IMR-90 (cell line): ENCODE data around the gene ASS1. TPM values are rescaled to one million over a fixed set of nuclear protein-coding genes. Genes with fewer than 3 reads are reported as not detected.

Source experiments
- ATAC-seq: fragments of 200-7000 bp; cut with Tn5 transposase; 2 replicates; pipeline ENCODE4 v1.9.1; 2020; ENCODE audit warnings: low read depth, mild to moderate bottlenecking, moderate library complexity
- BruUV-seq: library from RNA; stranded (reverse); fragments of 400-500 nt; replicated peaks from 2 replicates; lab custom pipeline; 2021; lab: Mats Ljungman, UMichigan
- CTCF ChIA-PET: fragments of 300-600 bp; formaldehyde crosslinking; extraction: SDS; loops from one replicate; lab custom pipeline; 2021; ENCODE audit warnings: antibody characterized with exemption; lab: Yijun Ruan, JAX
- POLR2A ChIA-PET: fragments of 300-600 bp; sonication (Branson Sonifier 250); formaldehyde crosslinking; loops from one replicate; lab custom pipeline; 2022; ENCODE audit warnings: antibody characterized with exemption; ENCODE audit not compliant: unreplicated experiment; lab: Charles Lee
- DNase-seq: peaks from one replicate; pipeline ENCODE4 v3.0.0; 2013
- H2AFZ ChIP-seq: replicated peaks from 2 replicates; pipeline ENCODE3; 2013; ENCODE audit warnings: low read length, mild to moderate bottlenecking; ENCODE audit not compliant: poor library complexity
- H2AK5ac ChIP-seq: 2 replicates; pipeline ENCODE4 v1.6.1; 2013; ENCODE audit warnings: low read depth, low read length, inconsistent platforms
- H2AK9ac ChIP-seq: replicated peaks from 2 replicates; pipeline ENCODE3; 2013; ENCODE audit warnings: mild to moderate bottlenecking, low read depth, low read length, moderate library complexity; ENCODE audit not compliant: poor library complexity
- H2BK120ac ChIP-seq: 2 replicates; pipeline ENCODE4 v1.6.1; 2013; ENCODE audit warnings: low read depth, low read length, inconsistent platforms
- H2BK15ac ChIP-seq: 3 replicates; pipeline ENCODE4 v1.6.1; 2013; ENCODE audit warnings: low read depth, low read length, inconsistent platforms
- H2BK20ac ChIP-seq: 2 replicates; pipeline ENCODE4 v1.6.1; 2013; ENCODE audit warnings: low read depth, mild to moderate bottlenecking, inconsistent platforms, low read length, moderate library complexity
- H2BK5ac ChIP-seq: 2 replicates; pipeline ENCODE4 v1.6.1; 2013; ENCODE audit warnings: mild to moderate bottlenecking, low read depth, low read length, inconsistent platforms; ENCODE audit not compliant: poor library complexity, severe bottlenecking
- H3K14ac ChIP-seq: replicated peaks from 2 replicates; pipeline ENCODE4 v1.6.1; 2013; ENCODE audit warnings: low read depth, low read length, inconsistent platforms
- H3K18ac ChIP-seq: 2 replicates; pipeline ENCODE4 v1.6.1; 2013; ENCODE audit warnings: low read depth, low read length, control low read depth
- H3K23ac ChIP-seq: 2 replicates; pipeline ENCODE4 v1.6.1; 2013; ENCODE audit warnings: low read depth, low read length, inconsistent platforms
- H3K27ac ChIP-seq: 2 replicates; pipeline ENCODE4 v1.5.1; 2013; ENCODE audit warnings: mild to moderate bottlenecking, control low read depth, low read length; ENCODE audit not compliant: insufficient read depth
- H3K27me3 ChIP-seq: 2 replicates; pipeline ENCODE4 v1.6.1; 2013; ENCODE audit warnings: low read length; ENCODE audit not compliant: control insufficient read depth, insufficient read depth
- H3K36me3 ChIP-seq: 2 replicates; pipeline ENCODE4 v1.6.1; 2013; ENCODE audit warnings: low read length, mixed read lengths; ENCODE audit not compliant: control insufficient read depth, insufficient read depth
- H3K4ac ChIP-seq: 2 replicates; pipeline ENCODE4 v1.6.1; 2013; ENCODE audit warnings: low read depth, low read length, inconsistent platforms
- H3K4me1 ChIP-seq: 2 replicates; pipeline ENCODE4 v1.6.1; 2013; ENCODE audit warnings: low read length, mixed read lengths; ENCODE audit not compliant: control insufficient read depth, insufficient read depth
- H3K4me2 ChIP-seq: 2 replicates; pipeline ENCODE4 v1.6.1; 2013; ENCODE audit warnings: low read depth, mild to moderate bottlenecking, control low read depth, low read length, moderate library complexity
- H3K4me3 ChIP-seq: 2 replicates; pipeline ENCODE4 v1.5.1; 2013; ENCODE audit warnings: low read depth, mild to moderate bottlenecking, control low read depth, low read length, moderate library complexity; ENCODE audit not compliant: insufficient read depth
- H3K56ac ChIP-seq: 2 replicates; pipeline ENCODE4 v1.6.1; 2013; ENCODE audit warnings: low read length, inconsistent platforms; ENCODE audit not compliant: insufficient read depth; ENCODE audit errors: extremely low read depth
- H3K79me1 ChIP-seq, 2 experiments: 2 replicates each; pipeline ENCODE4 v1.6.1; 2013; ENCODE audit warnings: low read length in 2 of 2, inconsistent platforms in 1 of 2, low read depth in 1 of 2
- H3K9ac ChIP-seq: 2 replicates; pipeline ENCODE4 v1.6.1; 2013; ENCODE audit warnings: low read depth, low read length, control low read depth
- H3K9me1 ChIP-seq: 2 replicates; pipeline ENCODE4 v1.6.1; 2013; ENCODE audit warnings: low read length, inconsistent platforms; ENCODE audit not compliant: insufficient read depth
- H3K9me3 ChIP-seq: 2 replicates; pipeline ENCODE4 v1.6.1; 2013; ENCODE audit warnings: low read length; ENCODE audit not compliant: control insufficient read depth, insufficient read depth
- H4K20me1 ChIP-seq: 2 replicates; pipeline ENCODE4 v1.6.1; 2013; ENCODE audit warnings: low read length, inconsistent platforms; ENCODE audit not compliant: insufficient read depth
- H4K5ac ChIP-seq: 2 replicates; pipeline ENCODE4 v1.6.1; 2013; ENCODE audit warnings: mild to moderate bottlenecking, low read depth, low read length, control low read depth
- H4K8ac ChIP-seq, 2 experiments: 2 replicates each; pipeline ENCODE4 v1.6.1; 2013; ENCODE audit warnings: low read depth in 2 of 2, low read length in 2 of 2, control low read depth in 1 of 2, inconsistent platforms in 1 of 2
- H4K91ac ChIP-seq: 2 replicates; pipeline ENCODE4 v1.6.1; 2013; ENCODE audit warnings: low read depth, low read length, inconsistent platforms; ENCODE audit not compliant: insufficient read depth
- BHLHE40 ChIP-seq: fragments of 150-350 bp; IDR thresholded peaks from 2 replicates; pipeline ENCODE4 v1.6.1; 2016; ENCODE audit warnings: mild to moderate bottlenecking, low read depth, low read length
- CEBPB ChIP-seq: IDR thresholded peaks from 2 replicates; pipeline ENCODE4 v1.6.1; 2012; ENCODE audit warnings: low read depth, low read length, improper control_type of control experiment
- CHD1 ChIP-seq: IDR thresholded peaks from 2 replicates; pipeline ENCODE4 v1.6.1; 2012; ENCODE audit warnings: low read depth, low read length, improper control_type of control experiment
- MAFK ChIP-seq: IDR thresholded peaks from 2 replicates; pipeline ENCODE4 v1.6.1; 2012; ENCODE audit warnings: low read depth, low read length, improper control_type of control experiment
- MAZ ChIP-seq: IDR thresholded peaks from 2 replicates; pipeline ENCODE4 v1.6.1; 2012; ENCODE audit warnings: low read depth, mild to moderate bottlenecking, low read length, improper control_type of control experiment, moderate library complexity, borderline replicate concordance
- MXI1 ChIP-seq: IDR thresholded peaks from 2 replicates; pipeline ENCODE4 v1.6.1; 2012; ENCODE audit warnings: low read depth, mild to moderate bottlenecking, low read length, moderate library complexity, borderline replicate concordance
- NFE2L2 ChIP-seq: fragments of 150-350 bp; IDR thresholded peaks from 2 replicates; pipeline ENCODE4 v1.6.1; 2016; ENCODE audit warnings: low read depth, mild to moderate bottlenecking, low read length
- POLR2A ChIP-seq: IDR thresholded peaks from 2 replicates; pipeline ENCODE4 v1.6.1; 2012; ENCODE audit warnings: mild to moderate bottlenecking, low read depth, low read length
- RFX5 ChIP-seq: IDR thresholded peaks from 2 replicates; pipeline ENCODE4 v1.8.0; 2012; ENCODE audit warnings: low read depth, mild to moderate bottlenecking, low read length, moderate library complexity
- SMC3 ChIP-seq: fragments of 150-350 bp; IDR thresholded peaks from 2 replicates; pipeline ENCODE4 v1.6.1; 2016; ENCODE audit warnings: low read depth, mild to moderate bottlenecking, antibody characterized with exemption, low read length, moderate library complexity
- WGBS, 2 experiments: methylation state at CpG; one replicate each; pipeline versions ENCODE4 v1.1.5 to v1.1.7; 2013; ENCODE audit warnings: missing lambda C conversion rate in 2 of 2; ENCODE audit not compliant: insufficient read length in 1 of 2; ENCODE audit errors: extremely low coverage in 2 of 2; 5-methylcytosine and 5-hydroxymethylcytosine counted together
- dilution Hi-C: fragments of 300-500 bp; cut with HindIII; formaldehyde crosslinking; loops from one replicate; pipeline ENCODE4 v1.14.3; 2018; ENCODE audit warnings: low sequenced_read_pairs; ENCODE audit not compliant: unreplicated experiment
- in situ Hi-C: fragments of 300-500 bp; cut with MboI; formaldehyde crosslinking; loops from 3 replicates; pipeline ENCODE4 v1.14.3; 2019; ENCODE audit warnings: low sequenced_read_pairs, inconsistent platforms, mixed read lengths
- intact Hi-C: fragments of 100-400 bp; cut with micrococcal nuclease; formaldehyde crosslinking; loops from 2 replicates; pipeline ENCODE4 v1.10.0; 2022
- polyA plus RNA-seq, 3 experiments: library from polyadenylated mRNA; depleted of rRNA; stranded (reverse); fragments of >200 nt; gene quantifications; 2 replicates each; pipeline ENCODE4 v1.2.3, GENCODE V29; 2012; ENCODE audit warnings: low replicate concordance in 1 of 3
- total RNA-seq: library from RNA; depleted of rRNA; stranded (reverse); fragments of >200 nt; gene quantifications from 2 replicates; pipeline ENCODE4 v1.2.3, GENCODE V29; 2012
- TF ChIP-seq, protein P1 (sequence below): fragments of 150-350 bp; IDR thresholded peaks from 2 replicates; pipeline ENCODE4 v1.6.1; 2016; ENCODE audit warnings: low read depth, mild to moderate bottlenecking, low read length, moderate library complexity, borderline replicate concordance
- TF ChIP-seq, protein P2 (sequence below): conservative IDR thresholded peaks from 2 replicates; pipeline ENCODE4 v1.5.1; 2012; ENCODE audit warnings: mild to moderate bottlenecking, low read depth, low read length, improper control_type of control experiment
- TF ChIP-seq, protein P3 (sequence below): fragments of 150-350 bp; IDR thresholded peaks from 2 replicates; pipeline ENCODE4 v1.6.1; 2017; ENCODE audit warnings: mild to moderate bottlenecking, antibody characterized with exemption, low read length, low read depth

The ASS1 gene
- total and polyA plus RNA-seq, 2 of the 4 experiments (the other 2 are of a cell fraction): 39.6 to 41.9 TPM

DNA sequence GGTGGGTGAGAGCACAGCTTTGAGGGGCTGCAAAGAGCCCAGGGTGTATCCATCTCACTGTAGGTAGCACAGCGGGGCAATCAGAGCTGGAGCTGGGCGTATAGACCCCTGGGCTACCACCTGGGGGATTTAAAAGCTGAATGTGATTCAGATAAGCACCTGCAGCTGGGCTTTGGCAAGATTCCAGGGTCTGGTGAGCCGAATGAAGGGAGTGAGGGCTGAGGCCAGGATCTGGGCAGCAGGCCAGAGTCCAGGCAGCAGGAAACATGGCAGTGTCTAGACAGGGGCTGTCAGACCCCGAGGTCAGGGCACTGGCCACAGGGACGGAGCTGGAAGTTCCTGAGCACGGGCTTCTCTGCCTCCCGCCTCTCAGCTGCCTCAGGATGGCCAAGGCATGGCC lies 8.7 kb downstream of the ASS1 start:
- Histone ChIP-seq H3K79me1 (no peaks in the 10 kb centered on the region), H2BK120ac (no peak overlapping the region), H3K9me3 (no peaks in the 10 kb centered on the region), H3K14ac (no peak overlapping the region), H2BK5ac (no peak overlapping the region), H4K20me1 (peaks cover 5% of the 10 kb centered on the region; the same call in 1 of the 2 replicates), H3K4me2 (no peak overlapping the region), H2AK5ac (no peak overlapping the region), H3K9ac (no peak overlapping the region), H3K18ac (no peak overlapping the region), H2BK20ac (no peak overlapping the region), H4K8ac (no peak overlapping the region), H4K5ac (no peak overlapping the region), H3K9me1 (no peaks in the 10 kb centered on the region; the same call in 1 of the 2 replicates), H2AFZ (peak overlapping the region; percentile 46), H2BK15ac (no peak overlapping the region), H3K36me3 (no peaks in the 10 kb centered on the region), H2AK9ac (no peak overlapping the region), H4K91ac (no peak overlapping the region), H3K56ac (no peak overlapping the region), H3K27me3 (peaks cover 2% of the 10 kb centered on the region; the same call in 1 of the 2 replicates), H3K4me1 (peaks cover 9% of the 10 kb centered on the region), H3K4me3 (no peak overlapping the region), H3K23ac (no peak overlapping the region), H3K4ac (no peak overlapping the region), H3K27ac (no peak overlapping the region)
- in situ Hi-C loops (loop anchor here (5.0 kb wide), 1 partner anchor 234 kb away; no protein-coding TSS in a partner anchor), dilution Hi-C loops (no loop called here), intact Hi-C loops (no loop called here)
- WGBS, 2 experiments: 46% methylated on average over 3 of the region's 7 CpGs; no CpG with 5 or more reads in 1 of the 2 experiments
- POLR2A ChIA-PET: no interaction called here
- BruUV-seq: no TSS peak
- TF ChIP-seq, protein P1, sequence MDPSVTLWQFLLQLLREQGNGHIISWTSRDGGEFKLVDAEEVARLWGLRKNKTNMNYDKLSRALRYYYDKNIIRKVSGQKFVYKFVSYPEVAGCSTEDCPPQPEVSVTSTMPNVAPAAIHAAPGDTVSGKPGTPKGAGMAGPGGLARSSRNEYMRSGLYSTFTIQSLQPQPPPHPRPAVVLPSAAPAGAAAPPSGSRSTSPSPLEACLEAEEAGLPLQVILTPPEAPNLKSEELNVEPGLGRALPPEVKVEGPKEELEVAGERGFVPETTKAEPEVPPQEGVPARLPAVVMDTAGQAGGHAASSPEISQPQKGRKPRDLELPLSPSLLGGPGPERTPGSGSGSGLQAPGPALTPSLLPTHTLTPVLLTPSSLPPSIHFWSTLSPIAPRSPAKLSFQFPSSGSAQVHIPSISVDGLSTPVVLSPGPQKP: no peak
- TF ChIP-seq NFE2L2 (no peak), SMC3 (no peak), CEBPB (no peak), MXI1 (no peak), MAZ (no peak), RFX5 (no peak), CHD1 (no peak), BHLHE40 (no peak), POLR2A (no peak), MAFK (no peak)
- TF ChIP-seq, protein P2, sequence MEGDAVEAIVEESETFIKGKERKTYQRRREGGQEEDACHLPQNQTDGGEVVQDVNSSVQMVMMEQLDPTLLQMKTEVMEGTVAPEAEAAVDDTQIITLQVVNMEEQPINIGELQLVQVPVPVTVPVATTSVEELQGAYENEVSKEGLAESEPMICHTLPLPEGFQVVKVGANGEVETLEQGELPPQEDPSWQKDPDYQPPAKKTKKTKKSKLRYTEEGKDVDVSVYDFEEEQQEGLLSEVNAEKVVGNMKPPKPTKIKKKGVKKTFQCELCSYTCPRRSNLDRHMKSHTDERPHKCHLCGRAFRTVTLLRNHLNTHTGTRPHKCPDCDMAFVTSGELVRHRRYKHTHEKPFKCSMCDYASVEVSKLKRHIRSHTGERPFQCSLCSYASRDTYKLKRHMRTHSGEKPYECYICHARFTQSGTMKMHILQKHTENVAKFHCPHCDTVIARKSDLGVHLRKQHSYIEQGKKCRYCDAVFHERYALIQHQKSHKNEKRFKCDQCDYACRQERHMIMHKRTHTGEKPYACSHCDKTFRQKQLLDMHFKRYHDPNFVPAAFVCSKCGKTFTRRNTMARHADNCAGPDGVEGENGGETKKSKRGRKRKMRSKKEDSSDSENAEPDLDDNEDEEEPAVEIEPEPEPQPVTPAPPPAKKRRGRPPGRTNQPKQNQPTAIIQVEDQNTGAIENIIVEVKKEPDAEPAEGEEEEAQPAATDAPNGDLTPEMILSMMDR: no peak
- TF ChIP-seq, protein P3, sequence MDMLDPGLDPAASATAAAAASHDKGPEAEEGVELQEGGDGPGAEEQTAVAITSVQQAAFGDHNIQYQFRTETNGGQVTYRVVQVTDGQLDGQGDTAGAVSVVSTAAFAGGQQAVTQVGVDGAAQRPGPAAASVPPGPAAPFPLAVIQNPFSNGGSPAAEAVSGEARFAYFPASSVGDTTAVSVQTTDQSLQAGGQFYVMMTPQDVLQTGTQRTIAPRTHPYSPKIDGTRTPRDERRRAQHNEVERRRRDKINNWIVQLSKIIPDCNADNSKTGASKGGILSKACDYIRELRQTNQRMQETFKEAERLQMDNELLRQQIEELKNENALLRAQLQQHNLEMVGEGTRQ: no peak
- DNase-seq (peak; percentile 34), ATAC-seq (no peak)
- CTCF ChIA-PET: no interaction called here
